Left lung (tissue), 10 donors: ENCODE measurements around the gene MBP. TPM values are rescaled to one million over a fixed set of nuclear protein-coding genes. Genes with fewer than 3 reads are reported as not detected.
A peak's percentile ranks its signal among the peaks of the same experiment; 100 is the strongest.
"Not testable (repeated sequence)": the region's sequence is repeated elsewhere in the genome, so short reads cannot be mapped to it uniquely, and the experiment has no call there.

Experiments used
- ATAC-seq: fragments of 200-7000 bp; cut with Tn5 transposase; one replicate; pipeline ENCODE4 v1.9.1; 2020; ENCODE audit warnings: moderate library complexity
- DNase-seq, 4 donors: peaks; one replicate each; pipeline ENCODE4 v3.0.0-alpha.2; 2013 to 2020
- H3K27ac ChIP-seq, 2 donors: fragments of 200-600 bp; sonication (generic) in 1 of 2; one replicate each; pipeline versions ENCODE4 v1.5.0 to v1.8.0; 2020 to 2021
- H3K27me3 ChIP-seq, 2 donors: fragments of 200-600 bp; sonication (generic) in 1 of 2; one replicate each; pipeline versions ENCODE4 v1.5.0 to v1.8.0; 2020 to 2021
- H3K36me3 ChIP-seq, 2 donors: fragments of 200-600 bp; sonication (generic) in 1 of 2; one replicate each; pipeline versions ENCODE4 v1.5.0 to v1.8.0; 2020 to 2021
- H3K4me1 ChIP-seq, 2 donors: fragments of 200-600 bp; one replicate each; pipeline ENCODE4 v1.8.0; 2021
- H3K4me3 ChIP-seq, 2 donors: fragments of 200-600 bp; sonication (generic) in 1 of 2; one replicate each; pipeline versions ENCODE4 v1.5.0 to v1.8.0; 2020 to 2021; ENCODE audit warnings: mild to moderate bottlenecking in 1 of 2
- H3K9me3 ChIP-seq, 2 donors: fragments of 200-600 bp; sonication (generic) in 1 of 2; one replicate each; pipeline versions ENCODE4 v1.5.0 to v1.8.0; 2020 to 2021
- CTCF ChIP-seq, 2 donors: fragments of 200-600 bp; sonication (generic) in 1 of 2; IDR thresholded peaks; one replicate each; pipeline versions ENCODE4 v1.5.0 to v1.8.0; 2021; ENCODE audit warnings: antibody characterized with exemption in 2 of 2
- intact Hi-C, 2 donors: fragments of 100-400 bp; cut with DNase I; formaldehyde crosslinking; loops; one replicate each; pipeline versions ENCODE4 v1.11.2 to v1.14.2; 2022
- polyA plus RNA-seq, 6 donors: library from polyadenylated mRNA; unstranded; fragments of 120-200 nt; gene quantifications; one replicate each; pipeline ENCODE4 v1.2.1, GENCODE V29; 2013; ENCODE audit not compliant: insufficient read length in 6 of 6
- total RNA-seq, 2 donors: library from RNA; stranded (reverse); fragmentation: NEBNext Ultra II Directional; extraction: Animal tissue kit (Norgen Biotek cat#: 25700); gene quantifications; one replicate each; pipeline ENCODE4 v1.2.1, GENCODE V29; 2021
- donor health status: DM: no; HTN: yes; CAD: no.
- donor health status: DM: no; HTN: no; CAD: no.

MBP gene
- total and polyA plus RNA-seq, 8 donors: 8.8 to 56.7 (median 10.8) TPM

GRCh38 chr18:76948345-76948744 lies 184.2 kb downstream of the MBP start:
- no peak for TF ChIP-seq CTCF (IDR thresholded peaks at IDR 0.05)

GRCh38 chr18:76944346-76944745 lies 188.2 kb downstream of the MBP start:
- ATAC-seq, DNase-seq, intact Hi-C loops, H3K4me1 ChIP-seq, H3K4me3 ChIP-seq, H3K27me3 ChIP-seq, H3K9me3 ChIP-seq: not testable (repeated sequence)
- Histone ChIP-seq H3K36me3 (peaks cover 0 to 34% of the 10 kb centered on the region in 2 donors), H3K27ac (peak overlapping the region in 1 of 2 donors; percentile 29)

More at GRCh38 chr18:76948345-76948744, 184.2 kb downstream of the MBP start:
- no peak overlapping the region for H3K4me3 ChIP-seq
- peaks cover 0 to 54% of the 10 kb centered on the region in 2 donors for H3K36me3 ChIP-seq
- intact Hi-C loops: no loop called here
- DNase-seq (no peak), ATAC-seq (no peak)
- H3K4me1 ChIP-seq: peaks cover 1 to 17% of the 10 kb centered on the region in 2 donors
- H3K27me3 ChIP-seq: no peaks in the 10 kb centered on the region
- no peaks in the 10 kb centered on the region for H3K9me3 ChIP-seq
- H3K27ac ChIP-seq: no peak overlapping the region

GRCh38 chr18:76943542-76944339 lies 188.8 kb downstream of the MBP start:
- peak overlapping the region; percentile 29 to 41 for H3K27ac ChIP-seq
- H3K9me3 ChIP-seq: no peaks in the 10 kb centered on the region
- DNase-seq: peak in 2 of 4 donors; percentile 73 to 83
- intact Hi-C loops: no loop called here
- H3K4me3 ChIP-seq: no peak overlapping the region
- peaks cover 0 to 9% of the 10 kb centered on the region in 2 donors for H3K4me1 ChIP-seq
- TF ChIP-seq CTCF (IDR thresholded peaks at IDR 0.05): no peak
- ATAC-seq: peak; percentile 96
- no peaks in the 10 kb centered on the region for H3K27me3 ChIP-seq
- H3K36me3 ChIP-seq: peaks cover 0 to 35% of the 10 kb centered on the region in 2 donors

- Histone ChIP-seq H3K9me3 (no peaks in the 10 kb centered on the region), H3K36me3 (peaks cover 0 to 37% of the 10 kb centered on the region in 2 donors), H3K4me1 (peaks cover 0 to 9% of the 10 kb centered on the region in 2 donors), H3K27ac (no peak overlapping the region), H3K27me3 (no peaks in the 10 kb centered on the region), H3K4me3 (no peak overlapping the region)
- ATAC-seq (no peak), DNase-seq (no peak)
- TF ChIP-seq CTCF (IDR thresholded peaks at IDR 0.05): no peak
- intact Hi-C loops: no loop called here
Measured at GRCh38 chr18:76941284-76941683, 191.3 kb downstream of the MBP start.

- peaks cover 0 to 46% of the 10 kb centered on the region in 2 donors for H3K36me3 ChIP-seq
- no peak for TF ChIP-seq CTCF (IDR thresholded peaks at IDR 0.05)
- DNase-seq (no peak), ATAC-seq (no peak)
- H3K27me3 ChIP-seq: no peaks in the 10 kb centered on the region
- no peak overlapping the region for H3K27ac ChIP-seq
- intact Hi-C loops: no loop called here
- H3K4me3 ChIP-seq: no peak overlapping the region
- no peaks in the 10 kb centered on the region for H3K9me3 ChIP-seq
- no peaks in the 10 kb centered on the region for H3K4me1 ChIP-seq
Measured at GRCh38 chr18:76938619-76939018, 194.0 kb downstream of the MBP start.
